GM12874 (cell line): ENCODE results near the gene ZMYM2.

ENCODE experiments used
- TF ChIP-seq, protein P1 (sequence below): IDR thresholded peaks from 2 replicates; pipeline ENCODE4 v1.5.1; 2011; ENCODE audit warnings: low read depth, mild to moderate bottlenecking, control low read depth, low read length, moderate library complexity; ENCODE audit not compliant: insufficient read depth

ZMYM2 gene

DNA sequence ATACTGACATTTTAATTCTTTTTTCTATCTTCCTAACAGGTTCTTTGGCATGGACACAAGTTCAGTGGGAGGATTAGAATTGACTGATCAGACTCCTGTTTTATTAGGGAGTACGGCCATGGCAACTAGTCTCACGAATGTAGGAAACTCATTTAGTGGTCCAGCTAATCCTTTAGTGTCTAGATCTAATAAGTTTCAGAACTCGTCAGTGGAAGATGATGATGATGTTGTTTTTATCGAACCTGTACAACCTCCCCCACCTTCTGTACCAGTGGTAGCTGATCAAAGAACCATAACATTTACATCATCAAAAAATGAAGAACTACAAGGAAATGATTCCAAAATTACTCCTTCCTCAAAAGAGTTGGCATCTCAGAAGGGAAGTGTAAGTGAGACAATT, 34.5 kb downstream of the ZMYM2 start:
- TF ChIP-seq, protein P1, sequence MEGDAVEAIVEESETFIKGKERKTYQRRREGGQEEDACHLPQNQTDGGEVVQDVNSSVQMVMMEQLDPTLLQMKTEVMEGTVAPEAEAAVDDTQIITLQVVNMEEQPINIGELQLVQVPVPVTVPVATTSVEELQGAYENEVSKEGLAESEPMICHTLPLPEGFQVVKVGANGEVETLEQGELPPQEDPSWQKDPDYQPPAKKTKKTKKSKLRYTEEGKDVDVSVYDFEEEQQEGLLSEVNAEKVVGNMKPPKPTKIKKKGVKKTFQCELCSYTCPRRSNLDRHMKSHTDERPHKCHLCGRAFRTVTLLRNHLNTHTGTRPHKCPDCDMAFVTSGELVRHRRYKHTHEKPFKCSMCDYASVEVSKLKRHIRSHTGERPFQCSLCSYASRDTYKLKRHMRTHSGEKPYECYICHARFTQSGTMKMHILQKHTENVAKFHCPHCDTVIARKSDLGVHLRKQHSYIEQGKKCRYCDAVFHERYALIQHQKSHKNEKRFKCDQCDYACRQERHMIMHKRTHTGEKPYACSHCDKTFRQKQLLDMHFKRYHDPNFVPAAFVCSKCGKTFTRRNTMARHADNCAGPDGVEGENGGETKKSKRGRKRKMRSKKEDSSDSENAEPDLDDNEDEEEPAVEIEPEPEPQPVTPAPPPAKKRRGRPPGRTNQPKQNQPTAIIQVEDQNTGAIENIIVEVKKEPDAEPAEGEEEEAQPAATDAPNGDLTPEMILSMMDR, result no peak

GRCh38 chr13:19998960-19999359, 40.4 kb downstream of the ZMYM2 start:
- TF ChIP-seq, protein P1, result no peak

DNA sequence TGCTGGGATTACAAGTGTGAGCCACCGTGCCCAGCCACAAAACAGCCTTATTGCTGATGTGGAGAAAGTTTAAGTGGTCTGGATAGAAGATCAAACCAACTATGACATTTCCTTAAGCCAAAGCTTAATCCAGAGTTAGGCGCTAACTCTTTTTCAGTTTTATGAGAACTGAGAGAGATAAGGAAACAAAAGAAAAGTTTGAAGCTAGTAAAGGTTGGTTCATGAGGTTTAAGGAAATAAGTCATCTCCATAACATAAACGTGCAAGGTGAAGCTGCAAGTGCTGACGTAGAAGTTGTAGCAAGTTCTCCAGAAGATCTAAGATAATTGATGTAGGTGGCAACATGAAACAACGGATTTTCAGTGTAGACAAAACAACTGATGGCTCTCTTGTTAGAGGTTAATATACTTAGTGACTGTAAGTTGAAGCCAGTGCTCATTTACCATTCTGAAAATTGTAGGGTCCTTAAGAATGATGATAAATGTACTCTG, 41.6 kb downstream of the ZMYM2 start:
- TF ChIP-seq, protein P1, result no peak

- TF ChIP-seq, protein P1, result no peak
Observed at GRCh38 chr13:20001366-20002190, 43.1 kb downstream of the ZMYM2 start.

DNA sequence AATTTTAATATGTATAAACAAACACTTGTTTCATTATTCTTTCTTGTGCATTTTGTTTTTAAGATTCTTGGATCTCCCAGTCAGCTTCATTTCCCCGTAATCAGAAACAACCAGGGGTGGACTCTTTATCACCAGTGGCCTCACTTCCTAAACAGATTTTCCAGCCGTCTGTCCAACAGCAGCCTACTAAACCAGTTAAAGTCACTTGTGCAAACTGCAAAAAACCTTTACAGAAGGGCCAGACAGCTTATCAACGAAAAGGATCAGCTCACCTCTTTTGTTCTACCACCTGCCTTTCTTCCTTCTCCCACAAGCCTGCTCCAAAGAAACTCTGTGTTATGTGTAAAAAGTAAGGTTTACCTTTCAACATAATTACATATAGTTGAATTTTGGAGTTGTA, 44.3 kb downstream of the ZMYM2 start:
- TF ChIP-seq, protein P1, result no peak

GRCh38 chr13:20006206-20006605, 47.7 kb downstream of the ZMYM2 start:
- TF ChIP-seq, protein P1, result no peak

GRCh38 chr13:20015763-20016162, 57.2 kb downstream of the ZMYM2 start:
- TF ChIP-seq, protein P1, result no peak
